Ovary (tissue), 3 donors: ENCODE data around the gene TGM2.

Experiments used
- EP300 ChIP-seq: sonication (generic); formaldehyde crosslinking; IDR thresholded peaks from one replicate; pipeline ENCODE4 v1.6.1; 2017; ENCODE audit warnings: antibody characterized with exemption
- TF ChIP-seq, protein P1 (sequence below), 3 donors: fragments of 450-650 bp in 2 of 3; fragments of 200-600 bp in 1 of 3; IDR thresholded peaks; one replicate each; pipeline versions ENCODE4 v1.5.1 to v1.8.0; 2016 to 2022; ENCODE audit warnings: antibody characterized with exemption in 3 of 3, mild to moderate bottlenecking in 1 of 3
- donor health status: DM: no; HTN: no; CAD: no.

DNA sequence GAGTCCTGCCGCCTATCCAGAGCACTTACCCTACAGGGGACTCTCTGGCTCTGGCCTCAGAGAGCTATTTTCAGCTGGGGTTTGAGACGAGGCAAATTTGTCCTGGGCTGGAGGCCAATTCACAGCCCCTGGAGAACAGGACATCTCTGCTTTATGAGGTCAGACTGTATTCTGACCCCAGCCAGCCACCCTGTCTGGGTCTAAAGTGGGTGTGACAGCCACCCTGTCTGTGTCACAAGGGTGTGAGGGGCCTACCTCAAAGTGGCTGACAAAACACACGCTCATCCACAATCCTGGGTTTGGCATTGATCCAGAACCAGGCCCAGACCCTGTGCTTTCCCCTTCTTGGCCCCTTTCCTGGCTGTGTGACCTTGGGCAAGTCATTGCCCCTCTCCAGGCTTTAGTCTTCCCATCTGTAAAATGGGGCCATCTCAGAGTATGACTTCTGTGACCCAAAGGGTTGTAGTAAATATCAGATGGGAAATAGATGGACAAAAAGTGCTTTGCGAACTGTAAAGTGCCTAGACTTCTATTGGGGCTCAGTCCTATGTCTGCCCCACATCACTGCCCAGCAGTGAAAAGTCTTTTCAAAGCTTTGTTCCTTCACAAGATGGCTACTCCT is 44.1 kb upstream of the TGM2 start:
- TF ChIP-seq, protein P1, sequence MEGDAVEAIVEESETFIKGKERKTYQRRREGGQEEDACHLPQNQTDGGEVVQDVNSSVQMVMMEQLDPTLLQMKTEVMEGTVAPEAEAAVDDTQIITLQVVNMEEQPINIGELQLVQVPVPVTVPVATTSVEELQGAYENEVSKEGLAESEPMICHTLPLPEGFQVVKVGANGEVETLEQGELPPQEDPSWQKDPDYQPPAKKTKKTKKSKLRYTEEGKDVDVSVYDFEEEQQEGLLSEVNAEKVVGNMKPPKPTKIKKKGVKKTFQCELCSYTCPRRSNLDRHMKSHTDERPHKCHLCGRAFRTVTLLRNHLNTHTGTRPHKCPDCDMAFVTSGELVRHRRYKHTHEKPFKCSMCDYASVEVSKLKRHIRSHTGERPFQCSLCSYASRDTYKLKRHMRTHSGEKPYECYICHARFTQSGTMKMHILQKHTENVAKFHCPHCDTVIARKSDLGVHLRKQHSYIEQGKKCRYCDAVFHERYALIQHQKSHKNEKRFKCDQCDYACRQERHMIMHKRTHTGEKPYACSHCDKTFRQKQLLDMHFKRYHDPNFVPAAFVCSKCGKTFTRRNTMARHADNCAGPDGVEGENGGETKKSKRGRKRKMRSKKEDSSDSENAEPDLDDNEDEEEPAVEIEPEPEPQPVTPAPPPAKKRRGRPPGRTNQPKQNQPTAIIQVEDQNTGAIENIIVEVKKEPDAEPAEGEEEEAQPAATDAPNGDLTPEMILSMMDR (IDR thresholded peaks at IDR 0.05) = no peak
- no peak for TF ChIP-seq EP300
